Hepatic stellate cell (primary cell): ENCODE results near the gene ITGAV.
A peak's percentile ranks its signal among the peaks of the same experiment; 100 is the strongest.
"Not testable (repeated sequence)": the region's sequence is repeated elsewhere in the genome, so short reads cannot be mapped to it uniquely, and the experiment has no call there.

ENCODE experiments used
- DNase-seq: peaks from one replicate; pipeline ENCODE4 v3.0.0; 2011; ENCODE audit warnings: low spot score

Gene ITGAV

DNA sequence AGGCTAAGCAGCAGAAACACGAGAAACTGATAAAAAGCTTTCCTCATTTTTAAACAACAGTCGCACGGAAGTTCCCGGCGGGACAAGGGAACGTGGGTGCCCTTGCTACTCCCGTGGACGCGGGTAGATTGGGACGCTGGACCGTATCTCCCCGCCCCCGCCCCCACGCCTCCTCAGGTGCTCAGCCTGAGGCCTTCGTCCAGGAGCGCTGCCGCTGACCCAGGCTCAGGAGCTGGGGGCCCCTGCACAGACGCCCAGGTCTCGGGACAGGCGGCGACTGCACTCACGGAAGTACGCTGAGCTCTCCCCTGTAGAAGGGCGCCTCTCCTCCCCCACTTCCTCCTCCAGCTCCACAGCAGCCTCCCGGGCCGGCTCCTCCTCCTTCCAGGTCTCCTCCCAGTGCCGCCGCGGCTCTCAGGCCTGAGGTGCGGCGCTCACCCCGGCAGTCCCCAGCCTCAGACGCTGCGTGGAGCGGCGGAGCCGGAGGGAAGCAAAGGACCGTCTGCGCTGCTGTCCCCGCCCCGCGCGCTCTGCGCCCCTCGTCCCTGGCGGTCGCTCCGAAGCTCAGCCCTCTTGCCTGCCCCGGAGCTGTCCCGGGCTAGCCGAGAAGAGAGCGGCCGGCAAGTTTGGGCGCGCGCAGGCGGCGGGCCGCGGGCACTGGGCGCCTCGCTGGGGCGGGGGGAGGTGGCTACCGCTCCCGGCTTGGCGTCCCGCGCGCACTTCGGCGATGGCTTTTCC is at the start of gene ITGAV:
ITGAV (plus strand) TSS at position 445 of the 738 bp plus-strand sequence; CDS start at position 728, 283 bp downstream.
- peak; percentile 87 for DNase-seq

DNA sequence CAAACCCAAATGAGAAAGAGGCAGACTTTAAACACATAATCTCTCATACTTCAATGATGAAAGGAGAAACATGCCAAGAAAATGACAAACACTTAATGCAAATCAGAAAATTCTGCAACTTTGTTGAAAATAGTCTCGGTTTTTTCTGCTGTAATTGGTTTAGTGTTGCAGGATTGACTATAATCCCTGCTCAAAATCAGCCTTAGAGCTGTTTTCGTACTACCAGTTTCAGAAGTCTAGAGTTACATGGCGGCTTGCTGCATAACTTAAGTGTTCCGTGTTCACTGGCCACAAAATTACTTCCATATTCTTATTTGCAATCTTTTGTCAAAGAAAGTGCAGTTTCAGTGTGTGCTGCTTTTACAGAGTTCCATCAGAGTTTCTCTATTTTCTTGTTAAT is 48.9 kb upstream of the ITGAV start:
- no peak for DNase-seq

DNA sequence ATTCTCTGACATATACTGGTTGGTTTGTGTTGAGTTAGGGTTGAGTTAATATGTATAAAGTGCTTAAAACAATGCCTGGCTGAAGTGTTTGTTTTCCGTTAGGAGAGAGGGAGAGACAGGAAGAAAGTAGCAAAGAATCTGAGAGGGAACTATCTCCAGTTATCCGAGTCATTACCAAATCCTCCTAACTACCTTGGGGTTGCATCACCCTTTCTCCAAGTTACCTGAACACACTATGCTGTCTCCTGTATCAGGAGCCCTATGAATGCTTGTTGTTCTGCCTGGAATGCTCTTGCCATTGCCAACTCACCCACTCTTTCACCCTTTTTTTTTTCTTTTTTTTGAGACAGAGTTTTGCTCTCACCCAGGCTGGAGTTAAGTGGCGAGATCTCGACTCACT is 47.9 kb upstream of the ITGAV start:
- no peak for DNase-seq

DNA sequence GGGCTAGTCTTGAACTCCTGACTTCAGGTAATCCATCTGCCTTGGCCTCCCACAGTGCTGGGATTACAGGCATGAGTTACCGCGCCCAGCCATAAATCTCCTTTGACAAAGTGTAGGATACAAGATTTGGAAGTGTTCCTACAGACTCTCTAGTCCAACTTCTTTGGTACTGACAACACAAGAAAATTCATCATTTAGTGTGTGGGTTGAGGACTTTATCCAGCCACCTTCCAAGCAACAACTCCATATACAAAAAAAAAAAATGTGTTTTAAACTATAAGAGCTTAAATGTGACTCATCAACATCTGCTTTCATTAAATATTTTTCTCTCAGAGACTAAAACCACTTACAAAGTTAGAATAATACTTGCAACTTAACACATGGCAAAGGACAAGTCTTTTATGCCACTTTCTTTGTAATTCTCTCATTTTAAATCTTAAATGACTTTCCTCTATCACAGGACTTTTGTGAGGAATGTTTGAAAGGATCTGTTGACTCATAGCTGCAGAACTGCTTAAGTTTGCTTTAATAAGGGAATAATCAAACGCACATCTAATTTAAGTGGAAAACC is 46.2 kb upstream of the ITGAV start:
- peak; percentile 7 for DNase-seq

DNA sequence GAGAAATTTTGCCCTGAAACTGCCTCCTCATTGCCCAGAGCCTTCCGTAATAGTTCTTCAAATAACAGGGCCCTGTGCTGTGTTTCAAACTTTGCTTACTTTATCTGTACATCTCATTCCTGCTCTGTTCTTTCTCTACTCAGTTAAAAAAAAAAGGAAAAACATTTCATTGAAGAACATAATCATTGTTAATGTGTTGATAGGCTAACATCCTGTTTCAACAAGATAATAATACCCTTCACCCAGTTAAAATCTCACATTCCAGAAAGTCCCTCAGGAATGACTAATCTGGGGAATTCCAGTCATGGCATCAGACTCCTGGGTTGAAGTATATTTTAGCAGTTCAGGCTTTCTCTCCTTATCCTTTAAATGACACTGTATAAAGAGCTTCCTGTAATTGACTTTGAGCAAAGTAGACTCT is 45.6 kb upstream of the ITGAV start:
- DNase-seq: peak; percentile 47

DNA sequence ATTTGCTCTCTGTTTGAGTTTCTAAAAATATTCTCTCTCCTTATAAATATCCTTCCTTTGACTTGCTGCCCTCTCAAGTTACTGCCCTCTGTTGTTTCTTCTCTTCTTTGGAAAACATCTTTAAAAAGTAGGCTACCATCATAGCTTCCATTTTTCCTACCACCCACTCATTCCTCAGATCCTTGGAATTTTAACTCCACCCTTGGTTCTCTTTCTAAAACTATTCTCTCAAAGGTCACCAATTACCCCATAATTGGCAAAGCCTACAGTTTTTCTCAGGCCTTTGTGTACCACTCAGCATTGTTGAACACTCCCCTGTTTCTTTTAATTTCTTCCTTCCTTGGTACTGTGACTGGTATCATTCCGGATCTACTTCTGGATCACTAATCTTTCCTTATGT is 43.0 kb upstream of the ITGAV start:
- no peak for DNase-seq

DNA sequence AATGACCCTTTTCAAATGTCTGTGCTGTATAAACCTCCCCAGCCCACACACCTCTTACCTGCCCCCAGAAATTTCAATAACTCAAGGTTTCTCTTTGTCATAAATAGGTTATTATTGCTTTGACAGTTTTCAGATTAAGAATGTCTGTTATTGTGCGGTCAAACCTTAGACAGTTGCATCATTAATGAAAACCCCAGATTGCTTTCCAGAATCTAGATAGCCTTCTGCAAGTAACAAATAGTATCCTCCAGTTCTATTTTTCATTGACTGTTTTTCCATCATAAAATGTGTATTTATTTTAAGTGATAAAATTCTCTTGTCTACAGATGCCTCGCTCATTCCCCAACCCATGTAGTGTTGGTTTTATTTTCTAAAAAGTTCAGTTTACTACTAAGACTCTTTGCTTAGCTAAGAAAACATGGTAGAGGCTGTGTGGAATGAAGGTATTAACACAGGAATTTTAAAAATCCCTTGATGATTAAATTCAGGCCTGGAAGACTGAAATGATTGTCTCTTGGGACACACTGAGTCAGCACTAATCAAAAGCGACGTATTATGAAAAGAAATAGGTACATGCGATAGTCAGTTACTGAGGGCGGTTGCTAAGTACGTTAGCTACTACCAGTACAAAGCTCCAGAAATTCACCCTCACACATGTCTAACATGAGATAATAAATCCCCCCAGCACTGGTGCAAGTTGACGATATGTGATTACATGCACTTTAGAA is 38.4 kb upstream of the ITGAV start:
- no peak for DNase-seq

DNA sequence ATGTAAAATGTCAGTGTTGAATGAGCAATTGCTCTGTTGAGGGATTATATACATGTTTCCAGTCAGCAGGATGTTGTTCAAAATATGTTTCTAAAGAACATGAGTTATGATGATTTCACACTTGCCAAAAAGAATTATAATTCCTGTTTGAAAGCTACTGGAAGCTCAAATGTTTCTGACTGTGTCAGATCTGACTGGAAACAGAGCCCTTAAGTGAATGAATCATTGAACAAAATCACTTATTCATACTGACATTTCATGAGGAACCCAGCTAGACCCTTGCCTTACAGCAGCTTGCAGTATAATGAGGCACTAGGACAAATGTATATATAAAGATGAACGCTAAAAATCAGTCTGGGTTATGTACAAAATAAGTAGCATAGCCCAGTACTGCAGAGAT is 35.4 kb upstream of the ITGAV start:
- no peak for DNase-seq

DNA sequence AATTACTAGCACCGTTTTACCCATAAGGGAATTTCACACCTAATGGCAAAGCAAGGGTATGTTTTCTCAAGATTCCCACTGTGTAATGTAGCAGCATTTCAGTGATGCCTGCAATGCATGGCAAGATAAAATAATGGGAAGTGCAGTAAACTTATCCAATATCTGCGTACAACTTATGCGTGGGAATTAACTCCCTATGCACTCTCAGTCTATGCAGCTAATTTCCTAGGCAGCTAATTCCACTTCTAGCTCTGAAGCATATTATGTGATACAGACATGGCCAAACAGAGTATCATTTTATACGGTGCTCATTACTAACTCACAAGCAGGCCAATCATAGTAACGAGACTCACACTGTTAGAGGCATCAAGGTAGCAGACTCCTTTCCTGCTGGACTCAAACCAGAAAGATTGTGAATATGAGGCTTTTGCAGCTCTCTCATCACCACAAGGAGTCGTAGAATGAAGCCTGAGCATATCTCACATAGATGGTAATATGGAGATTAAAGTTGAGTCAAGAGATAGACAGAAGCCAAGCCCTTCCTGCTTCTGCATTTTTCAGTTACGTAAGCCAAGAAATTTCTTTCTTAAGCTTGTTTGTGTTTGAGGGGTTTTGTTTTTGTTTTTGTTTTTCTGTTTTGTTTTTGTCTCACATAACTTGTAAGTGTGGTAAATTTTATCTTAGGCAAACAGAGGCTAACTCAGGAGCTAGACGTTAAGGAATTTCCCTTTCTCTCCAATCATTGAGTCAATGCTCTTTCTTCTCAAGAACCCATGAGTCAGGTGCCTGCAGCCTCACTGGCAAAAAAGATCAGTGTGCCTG is 34.8 kb upstream of the ITGAV start:
- no peak for DNase-seq

DNA sequence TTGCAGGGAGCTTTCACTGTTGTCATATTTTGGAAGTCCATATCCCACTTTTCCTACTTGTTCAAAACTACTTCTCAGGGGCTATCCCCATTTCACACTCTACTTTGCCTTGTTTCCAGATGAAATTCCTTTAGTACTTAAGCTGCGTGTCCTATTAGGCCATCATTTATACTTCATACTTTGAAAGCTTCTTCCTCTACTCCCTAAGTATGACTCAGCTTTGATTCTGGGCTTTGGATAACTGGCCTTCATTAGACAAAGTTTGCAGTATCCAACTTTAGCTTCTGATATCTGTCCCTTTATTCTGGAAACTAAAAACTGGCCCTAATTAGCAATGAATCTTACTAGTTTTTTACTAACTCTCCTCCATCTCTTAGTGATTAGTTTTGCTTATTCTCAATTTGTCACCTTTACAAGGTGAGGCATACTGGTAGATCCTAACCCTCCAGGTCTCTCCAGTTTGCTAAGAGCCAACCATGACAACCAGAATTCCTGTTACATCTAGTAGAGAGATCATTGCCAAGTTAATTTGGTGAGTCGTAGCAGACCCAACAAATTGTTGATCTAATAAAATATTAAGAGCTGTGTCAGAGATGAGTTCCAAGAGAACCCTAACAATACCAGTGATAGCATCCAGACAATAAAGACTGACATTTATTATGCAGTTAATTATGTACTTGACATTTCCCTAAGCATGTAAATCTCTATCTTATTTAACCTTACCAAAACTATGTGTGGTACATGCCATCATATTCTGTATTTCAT is 31.2 kb upstream of the ITGAV start:
- no peak for DNase-seq

DNA sequence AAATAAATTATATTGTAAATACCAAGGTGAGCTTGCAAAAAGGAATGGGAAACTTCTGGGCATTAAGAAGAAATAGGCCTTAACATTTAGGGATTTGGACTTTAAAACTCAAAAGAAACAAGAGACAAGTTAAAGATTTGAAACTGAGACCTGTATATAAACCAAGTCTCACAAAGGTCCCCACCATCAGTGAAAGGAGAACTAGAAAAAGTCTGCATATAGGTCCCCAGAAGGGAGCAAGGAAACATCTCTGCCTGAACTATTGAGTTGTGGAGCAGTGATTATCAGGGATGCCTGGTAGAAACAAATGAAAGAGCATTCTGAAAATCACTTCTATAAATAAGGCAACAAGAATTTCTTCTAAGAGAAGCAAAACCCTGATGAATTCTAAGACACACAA is 30.5 kb upstream of the ITGAV start:
- no peak for DNase-seq

DNA sequence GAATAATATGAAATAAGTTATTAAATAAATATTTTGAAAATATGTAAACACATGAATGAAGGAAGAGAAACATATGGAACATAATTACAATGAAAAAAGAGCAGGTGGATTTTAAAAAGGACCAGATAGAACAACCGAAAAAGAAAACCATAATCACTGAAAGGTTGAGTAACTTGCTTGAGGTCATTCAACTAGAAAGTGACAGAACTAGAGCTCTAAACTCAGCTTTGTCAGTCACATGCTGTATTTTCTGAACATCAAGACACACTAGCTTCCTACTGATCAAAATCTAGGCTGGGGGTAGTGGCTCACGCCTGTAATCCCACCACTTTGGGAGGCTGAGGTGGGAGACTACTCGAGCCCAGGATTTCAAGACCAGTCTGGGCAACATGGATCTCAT is 30.0 kb upstream of the ITGAV start:
- no peak for DNase-seq

DNA sequence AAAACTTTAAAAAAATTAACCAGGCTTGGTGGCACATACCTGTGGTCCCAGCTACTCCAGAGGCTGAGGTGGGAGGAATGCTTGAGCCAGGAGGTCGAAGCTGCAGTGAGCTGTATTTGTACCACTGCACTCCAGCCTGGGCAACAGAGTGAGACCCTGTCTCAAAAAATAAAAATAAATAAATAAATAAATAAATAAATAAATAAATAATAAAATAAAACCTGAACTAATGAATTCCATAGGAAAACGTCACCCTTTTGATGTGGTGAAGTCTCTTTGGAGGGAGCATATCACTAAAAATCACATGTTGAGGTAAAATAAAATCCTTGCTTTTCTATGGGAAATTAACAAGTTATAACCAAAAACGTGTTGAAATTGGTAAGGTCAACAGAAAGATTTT is 29.6 kb upstream of the ITGAV start:
- DNase-seq: no peak

DNA sequence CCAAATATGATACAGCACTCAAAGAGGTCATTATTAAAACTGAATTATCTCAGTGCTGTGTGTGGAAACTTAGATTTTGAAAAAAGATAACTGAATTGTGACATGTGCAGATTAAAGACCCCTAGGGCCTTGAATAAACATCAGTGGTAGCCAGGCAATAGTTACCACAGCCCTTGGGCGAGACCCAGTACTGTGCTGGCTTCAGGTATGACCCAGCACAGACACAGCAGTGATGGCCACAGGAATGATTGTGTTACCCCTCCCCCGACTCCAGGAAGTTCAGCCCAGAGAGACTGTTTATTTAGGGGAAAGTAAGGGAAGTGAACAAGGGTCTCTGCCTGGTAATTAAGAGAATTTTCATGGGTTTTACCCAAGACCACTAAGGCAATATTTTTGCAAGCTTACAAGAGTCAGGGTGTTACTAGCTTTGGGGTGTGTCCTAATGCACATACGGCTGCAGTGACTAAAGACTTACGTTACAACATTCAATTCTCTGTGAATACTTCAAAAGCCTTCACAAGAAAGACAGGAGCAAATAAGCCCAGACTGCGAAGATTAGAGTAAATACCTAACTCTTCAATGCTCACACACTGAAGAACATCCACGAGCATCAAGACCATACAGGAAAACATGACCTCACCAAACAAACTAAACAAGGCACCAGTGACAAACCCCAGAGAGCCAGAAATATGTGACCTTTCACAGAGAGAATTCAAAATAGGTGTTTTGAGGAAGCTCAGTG is 28.2 kb upstream of the ITGAV start:
- DNase-seq: no peak

DNA sequence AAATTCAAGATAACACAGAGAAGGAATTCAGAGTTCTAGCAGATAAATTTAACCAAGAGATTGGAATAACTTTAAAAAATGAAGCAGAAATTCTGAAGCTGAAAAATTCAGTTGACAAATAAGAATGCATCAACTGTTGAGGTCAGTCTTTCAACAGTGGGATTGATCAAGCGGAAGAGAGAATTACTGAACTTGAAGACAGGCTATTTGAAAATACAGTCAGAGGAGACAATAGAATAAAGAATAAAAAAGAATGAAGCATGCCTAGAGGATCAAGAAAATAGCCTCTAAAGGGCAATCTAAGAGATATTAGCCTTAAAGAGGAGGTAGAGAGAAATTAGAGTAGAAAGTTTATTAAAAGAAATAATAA is 27.7 kb upstream of the ITGAV start:
- no peak for DNase-seq

DNA sequence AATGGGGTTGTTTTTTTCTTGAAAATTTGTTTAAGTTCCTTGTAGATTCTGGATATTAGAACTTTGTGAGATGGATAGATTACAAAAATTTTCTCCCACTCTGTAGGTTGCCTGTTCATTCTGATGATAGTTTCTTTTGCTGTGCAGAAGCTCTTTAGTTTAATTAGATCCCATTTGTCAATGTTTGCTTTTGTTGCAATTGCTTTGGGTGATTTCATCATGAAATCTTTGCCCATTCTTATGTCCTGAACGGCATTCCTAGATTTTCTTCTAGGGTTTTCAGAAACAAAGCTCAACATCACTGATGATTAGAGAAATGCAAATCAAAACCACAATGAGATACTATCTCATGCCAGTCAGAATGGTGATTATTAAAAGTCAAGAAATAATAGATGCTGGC is 21.3 kb upstream of the ITGAV start:
- DNase-seq: not testable (repeated sequence)

DNA sequence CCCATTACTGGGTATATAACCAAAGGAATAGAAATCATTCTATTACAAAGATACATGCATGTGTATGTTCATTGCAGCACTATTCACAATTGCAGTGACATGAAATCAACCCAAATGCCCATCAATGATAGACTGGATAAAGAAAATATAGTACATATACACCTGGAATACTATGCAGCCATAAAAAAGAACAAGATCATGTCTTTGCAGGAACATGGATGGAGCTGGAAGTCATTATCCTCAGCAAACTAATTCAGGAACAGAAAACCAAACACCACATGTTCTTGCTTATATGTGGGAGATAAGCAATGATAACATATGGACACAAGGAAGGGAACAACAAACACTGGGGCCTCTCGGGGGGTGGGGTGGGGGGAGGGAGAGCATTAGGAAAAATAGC is 20.7 kb upstream of the ITGAV start:
- not testable (repeated sequence) for DNase-seq

DNA sequence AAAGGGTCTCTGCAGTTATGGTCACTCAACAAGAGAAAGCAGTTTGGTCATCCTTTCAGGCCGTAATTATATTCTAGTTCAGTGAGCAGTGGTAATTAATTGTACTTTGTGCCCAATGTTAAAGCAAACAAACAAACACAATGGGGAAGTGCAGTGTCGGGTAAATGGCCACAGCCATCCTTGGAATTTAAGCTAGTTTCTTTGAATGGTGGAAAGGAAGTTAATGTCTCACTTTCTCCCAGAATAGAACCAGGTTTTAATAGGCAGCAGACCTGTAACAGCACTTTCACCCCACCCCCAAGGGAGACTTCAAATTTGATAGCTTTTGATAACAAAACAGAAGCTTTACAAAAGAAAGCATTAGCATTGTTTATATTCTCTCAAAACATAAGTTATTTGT is 20.0 kb upstream of the ITGAV start:
- DNase-seq: no peak

DNA sequence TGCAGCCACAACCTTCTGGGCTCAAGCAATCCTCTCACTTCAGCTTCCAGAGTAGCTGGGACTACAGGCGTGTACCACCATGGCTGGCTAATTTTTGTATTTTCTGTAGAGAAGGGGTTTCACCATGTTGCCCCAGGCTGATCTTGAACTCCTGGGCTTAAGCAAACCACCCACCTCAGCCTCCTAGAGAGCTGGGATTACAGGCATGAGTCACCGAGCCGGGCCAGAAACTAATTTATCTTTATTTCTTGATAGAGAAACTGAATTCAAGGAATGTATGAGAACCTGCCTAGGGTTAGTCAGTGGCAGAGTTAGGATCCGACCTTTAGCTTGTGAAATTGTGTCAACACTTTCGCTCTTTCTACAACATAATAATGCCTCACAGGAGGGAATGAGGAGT is 19.3 kb upstream of the ITGAV start:
- DNase-seq: no peak

DNA sequence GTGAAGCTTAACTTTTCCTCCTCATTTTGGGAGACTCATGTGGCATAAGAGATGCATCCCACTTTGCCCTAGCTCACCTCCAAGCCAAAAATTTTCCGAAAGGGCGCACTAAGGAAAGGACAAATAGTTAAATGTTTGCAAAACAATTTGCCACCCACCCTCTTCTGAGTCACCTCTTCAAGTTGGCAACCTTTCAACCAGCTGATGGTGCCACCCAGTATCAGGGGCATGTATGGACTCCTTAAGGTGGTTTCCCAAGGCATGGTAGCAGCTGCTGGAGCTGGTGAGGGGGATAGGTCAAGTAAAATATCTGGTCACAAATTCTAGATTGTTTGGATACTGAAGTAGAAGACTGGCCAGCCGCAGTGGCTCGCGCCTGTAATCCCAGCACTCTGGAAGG is 17.2 kb upstream of the ITGAV start:
- DNase-seq: no peak

DNA sequence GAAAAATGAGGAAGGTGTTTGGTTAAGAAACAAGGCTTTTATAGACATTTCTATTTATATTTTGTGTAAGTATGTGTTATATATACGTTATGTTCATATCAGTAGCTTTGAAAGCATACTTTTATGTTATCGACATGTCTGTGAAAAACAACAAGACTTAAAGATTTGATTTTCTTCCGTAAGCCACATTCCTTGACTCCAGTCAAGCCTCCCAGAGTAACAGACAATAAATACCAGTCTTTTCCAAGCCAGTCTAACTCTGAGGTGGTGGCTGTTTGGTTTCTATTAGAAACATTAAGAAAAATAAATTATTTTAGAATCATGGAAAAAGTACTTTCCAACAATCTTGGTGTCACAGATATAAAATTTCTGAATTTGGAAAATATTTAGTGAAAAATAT is 16.3 kb upstream of the ITGAV start:
- DNase-seq: no peak
